IMR-90 (cell line): ENCODE data around the gene ENTPD1.

Experiments
- BHLHE40 ChIP-seq: fragments of 150-350 bp; IDR thresholded peaks from 2 replicates; pipeline ENCODE4 v1.6.1; 2016; ENCODE audit warnings: mild to moderate bottlenecking, low read depth, low read length
- CEBPB ChIP-seq: IDR thresholded peaks from 2 replicates; pipeline ENCODE4 v1.6.1; 2012; ENCODE audit warnings: low read depth, low read length, improper control_type of control experiment
- CHD1 ChIP-seq: IDR thresholded peaks from 2 replicates; pipeline ENCODE4 v1.6.1; 2012; ENCODE audit warnings: low read depth, low read length, improper control_type of control experiment
- POLR2A ChIP-seq: IDR thresholded peaks from 2 replicates; pipeline ENCODE4 v1.6.1; 2012; ENCODE audit warnings: mild to moderate bottlenecking, low read depth, low read length
- RAD21 ChIP-seq: IDR thresholded peaks from 2 replicates; pipeline ENCODE4 v1.6.1; 2012; ENCODE audit warnings: low read length, improper control_type of control experiment
- RCOR1 ChIP-seq: IDR thresholded peaks from 2 replicates; pipeline ENCODE4 v1.6.1; 2012; ENCODE audit warnings: mild to moderate bottlenecking, low read length, improper control_type of control experiment; ENCODE audit not compliant: insufficient replicate concordance
- RFX5 ChIP-seq: IDR thresholded peaks from 2 replicates; pipeline ENCODE4 v1.8.0; 2012; ENCODE audit warnings: low read depth, mild to moderate bottlenecking, low read length, moderate library complexity
- TF ChIP-seq, protein P1 (sequence below): fragments of 150-350 bp; IDR thresholded peaks from 2 replicates; pipeline ENCODE4 v1.6.1; 2016; ENCODE audit warnings: low read depth, mild to moderate bottlenecking, low read length, moderate library complexity, borderline replicate concordance
- TF ChIP-seq, protein P2 (sequence below): conservative IDR thresholded peaks from 2 replicates; pipeline ENCODE4 v1.5.1; 2012; ENCODE audit warnings: mild to moderate bottlenecking, low read depth, low read length, improper control_type of control experiment
- TF ChIP-seq, protein P3 (sequence below): fragments of 150-350 bp; IDR thresholded peaks from 2 replicates; pipeline ENCODE4 v1.6.1; 2017; ENCODE audit warnings: mild to moderate bottlenecking, antibody characterized with exemption, low read length, low read depth

DNA sequence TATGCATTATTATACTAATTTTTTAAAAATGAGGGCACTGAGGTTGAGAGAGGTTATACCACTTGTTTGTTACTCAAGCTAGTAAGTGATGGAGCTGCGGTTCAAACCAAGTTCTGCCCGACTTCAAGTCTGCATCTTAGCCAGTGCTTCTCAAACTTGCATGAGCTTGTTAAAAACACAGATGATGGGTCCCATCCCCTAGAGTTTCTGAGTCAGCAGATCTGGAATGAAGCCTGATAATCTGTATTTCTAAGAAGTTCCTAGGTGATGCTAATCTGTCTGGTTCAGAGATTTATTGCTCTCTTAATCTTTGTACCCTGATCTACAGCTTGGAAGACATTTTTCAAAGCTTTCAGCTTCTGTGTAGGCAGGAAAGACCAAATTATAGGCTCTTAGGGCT lies 84.2 kb downstream of the ENTPD1 start:
- TF ChIP-seq POLR2A (no peak), RFX5 (no peak), CHD1 (no peak), RAD21 (no peak), RCOR1 (no peak), BHLHE40 (no peak), CEBPB (no peak)
- TF ChIP-seq, protein P1, sequence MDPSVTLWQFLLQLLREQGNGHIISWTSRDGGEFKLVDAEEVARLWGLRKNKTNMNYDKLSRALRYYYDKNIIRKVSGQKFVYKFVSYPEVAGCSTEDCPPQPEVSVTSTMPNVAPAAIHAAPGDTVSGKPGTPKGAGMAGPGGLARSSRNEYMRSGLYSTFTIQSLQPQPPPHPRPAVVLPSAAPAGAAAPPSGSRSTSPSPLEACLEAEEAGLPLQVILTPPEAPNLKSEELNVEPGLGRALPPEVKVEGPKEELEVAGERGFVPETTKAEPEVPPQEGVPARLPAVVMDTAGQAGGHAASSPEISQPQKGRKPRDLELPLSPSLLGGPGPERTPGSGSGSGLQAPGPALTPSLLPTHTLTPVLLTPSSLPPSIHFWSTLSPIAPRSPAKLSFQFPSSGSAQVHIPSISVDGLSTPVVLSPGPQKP: no peak
- TF ChIP-seq, protein P2, sequence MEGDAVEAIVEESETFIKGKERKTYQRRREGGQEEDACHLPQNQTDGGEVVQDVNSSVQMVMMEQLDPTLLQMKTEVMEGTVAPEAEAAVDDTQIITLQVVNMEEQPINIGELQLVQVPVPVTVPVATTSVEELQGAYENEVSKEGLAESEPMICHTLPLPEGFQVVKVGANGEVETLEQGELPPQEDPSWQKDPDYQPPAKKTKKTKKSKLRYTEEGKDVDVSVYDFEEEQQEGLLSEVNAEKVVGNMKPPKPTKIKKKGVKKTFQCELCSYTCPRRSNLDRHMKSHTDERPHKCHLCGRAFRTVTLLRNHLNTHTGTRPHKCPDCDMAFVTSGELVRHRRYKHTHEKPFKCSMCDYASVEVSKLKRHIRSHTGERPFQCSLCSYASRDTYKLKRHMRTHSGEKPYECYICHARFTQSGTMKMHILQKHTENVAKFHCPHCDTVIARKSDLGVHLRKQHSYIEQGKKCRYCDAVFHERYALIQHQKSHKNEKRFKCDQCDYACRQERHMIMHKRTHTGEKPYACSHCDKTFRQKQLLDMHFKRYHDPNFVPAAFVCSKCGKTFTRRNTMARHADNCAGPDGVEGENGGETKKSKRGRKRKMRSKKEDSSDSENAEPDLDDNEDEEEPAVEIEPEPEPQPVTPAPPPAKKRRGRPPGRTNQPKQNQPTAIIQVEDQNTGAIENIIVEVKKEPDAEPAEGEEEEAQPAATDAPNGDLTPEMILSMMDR: no peak
- TF ChIP-seq, protein P3, sequence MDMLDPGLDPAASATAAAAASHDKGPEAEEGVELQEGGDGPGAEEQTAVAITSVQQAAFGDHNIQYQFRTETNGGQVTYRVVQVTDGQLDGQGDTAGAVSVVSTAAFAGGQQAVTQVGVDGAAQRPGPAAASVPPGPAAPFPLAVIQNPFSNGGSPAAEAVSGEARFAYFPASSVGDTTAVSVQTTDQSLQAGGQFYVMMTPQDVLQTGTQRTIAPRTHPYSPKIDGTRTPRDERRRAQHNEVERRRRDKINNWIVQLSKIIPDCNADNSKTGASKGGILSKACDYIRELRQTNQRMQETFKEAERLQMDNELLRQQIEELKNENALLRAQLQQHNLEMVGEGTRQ: no peak
